K562 (cell line): Measurements from ENCODE around the gene SSR4. TPM values are rescaled to one million over a fixed set of nuclear protein-coding genes. Genes with fewer than 3 reads are reported as not detected.
A peak's percentile ranks its signal among the peaks of the same experiment; 100 is the strongest.

Source experiments
- ATAC-seq: fragments of 200-7000 bp; cut with Tn5 transposase; 3 replicates; pipeline ENCODE4 v1.9.1; 2020; ENCODE audit warnings: moderate library complexity
- BruUV-seq: library from RNA; stranded (reverse); fragments of 400-500 nt; replicated peaks from 2 replicates; lab custom pipeline; 2021; lab: Mats Ljungman, UMichigan
- CTCF ChIA-PET: fragments of 300-600 bp; formaldehyde crosslinking; extraction: SDS; loops from one replicate; lab custom pipeline; 2021; ENCODE audit warnings: low intra/inter-chr PET ratio; lab: Yijun Ruan, JAX
- POLR2A ChIA-PET: fragments of 300-600, 350-650 bp; sonication (Branson Sonifier 250); formaldehyde crosslinking; extraction: SDS; loops from one replicate; lab custom pipeline; 2021; ENCODE audit warnings: antibody characterized with exemption, inconsistent platforms; lab: Yijun Ruan, JAX
- DNase-seq, 4 experiments: peaks; one replicate each; pipeline versions ENCODE4 v3.0.0 to v3.0.0-alpha.2; 2011 to 2018; ENCODE audit warnings: low spot score in 3 of 4, mixed read lengths in 3 of 4; ENCODE audit errors: extremely low read depth in 1 of 4
- FAIRE-seq: peaks from 2 replicates; lab custom pipeline; 2011; peaks lifted over from hg19 to GRCh38; lab: Jason Lieb, UNC
- H2AFZ ChIP-seq: 2 replicates; pipeline ENCODE4 v1.6.0; 2011; ENCODE audit warnings: low read depth, low read length, control low read depth, inconsistent platforms
- H3K27ac ChIP-seq: fragments of 200-600 bp; 3 replicates; pipeline ENCODE4 v1.8.0; 2011; ENCODE audit warnings: low read depth, mild to moderate bottlenecking, control low read depth, inconsistent platforms, low read length, moderate library complexity, mixed read lengths; ENCODE audit errors: extremely low read depth
- H3K27me3 ChIP-seq, 2 experiments: fragments of 300-600 bp in 1 of 2; 2 replicates in 1 of 2; 3 replicates in 1 of 2; pipeline versions ENCODE4 v1.6.0 to v1.8.0; 2011; ENCODE audit warnings: inconsistent platforms in 2 of 2, low read length in 2 of 2, mild to moderate bottlenecking in 1 of 2, mixed read lengths in 1 of 2, moderate library complexity in 1 of 2; ENCODE audit not compliant: control insufficient read depth in 2 of 2, insufficient read depth in 2 of 2
- H3K36me3 ChIP-seq: fragments of 300-600 bp; 3 replicates; pipeline ENCODE4 v1.8.0; 2011; ENCODE audit warnings: mild to moderate bottlenecking, low read length, inconsistent platforms; ENCODE audit not compliant: control insufficient read depth, insufficient read depth
- H3K4me1 ChIP-seq, 2 experiments: fragments of 200-600 bp in 1 of 2; replicated peaks in 1 of 2; 2 replicates in 1 of 2; 3 replicates in 1 of 2; pipeline versions ENCODE4 v1.5.1 to v1.8.0; 2011; ENCODE audit warnings: inconsistent platforms in 2 of 2, low read length in 2 of 2, mild to moderate bottlenecking in 1 of 2, mixed read lengths in 1 of 2, moderate library complexity in 1 of 2; ENCODE audit not compliant: control insufficient read depth in 2 of 2, insufficient read depth in 2 of 2
- H3K4me2 ChIP-seq: 2 replicates; pipeline ENCODE4 v1.6.1; 2011; ENCODE audit warnings: low read length, control low read depth, inconsistent platforms, mixed read lengths; ENCODE audit not compliant: insufficient read depth
- H3K4me3 ChIP-seq: fragments of 200-600 bp; sonication (generic), shearing (Covaris generic); 2 replicates; pipeline ENCODE4 v1.5.1; 2016; ENCODE audit warnings: control low read depth, inconsistent platforms
- H3K79me2 ChIP-seq: fragments of 200-600 bp; 3 replicates; pipeline ENCODE4 v1.8.0; 2011; ENCODE audit warnings: low read length, inconsistent platforms; ENCODE audit not compliant: control insufficient read depth, insufficient read depth
- H3K9ac ChIP-seq, 2 experiments: 2 replicates each; pipeline versions ENCODE4 v1.6.0 to v1.6.1; 2011; ENCODE audit warnings: low read depth in 2 of 2, low read length in 2 of 2, control low read depth in 1 of 2, inconsistent platforms in 1 of 2, mild to moderate bottlenecking in 1 of 2, mixed read lengths in 1 of 2; ENCODE audit not compliant: insufficient read depth in 1 of 2
- H3K9me1 ChIP-seq: one replicate; pipeline ENCODE4 v1.6.0; 2011; ENCODE audit warnings: inconsistent platforms, mild to moderate bottlenecking, low read length, moderate library complexity; ENCODE audit not compliant: control insufficient read depth, insufficient read depth
- H3K9me3 ChIP-seq: replicated peaks from 2 replicates; pipeline ENCODE4 v1.5.1; 2011; ENCODE audit warnings: low read depth, low read length, inconsistent platforms; ENCODE audit not compliant: control insufficient read depth, insufficient read depth
- H4K20me1 ChIP-seq: replicated peaks from 2 replicates; pipeline ENCODE4 v1.6.1; 2011; ENCODE audit warnings: low read length, inconsistent platforms, mixed read lengths; ENCODE audit not compliant: control insufficient read depth, insufficient read depth
- ARID3A ChIP-seq: IDR thresholded peaks from 2 replicates; pipeline ENCODE4 v1.6.1; 2012; ENCODE audit warnings: low read depth, low read length, improper control_type of control experiment, borderline replicate concordance
- CHD1 ChIP-seq: fragments of 200-600 bp; sonication (generic); IDR thresholded peaks from one replicate; pipeline ENCODE4 v1.6.1; 2012; ENCODE audit warnings: mild to moderate bottlenecking, moderate library complexity, low read length, inconsistent platforms
- ETV6 ChIP-seq, 3 experiments: fragments of 150-350 bp in 1 of 3; sonication (generic) in 1 of 3; formaldehyde crosslinking in 1 of 3; IDR thresholded peaks; 2 replicates each; pipeline versions ENCODE4 v1.6.1 to v1.8.0; 2014 to 2022; ENCODE audit warnings: borderline replicate concordance in 2 of 3, low read depth in 2 of 3, antibody characterized with exemption in 1 of 3, low read length in 1 of 3, mild to moderate bottlenecking in 1 of 3, missing genetic modification reagents in 1 of 3
- HNRNPL ChIP-seq: fragments of 200-400 bp; formaldehyde crosslinking; IDR thresholded peaks from 2 replicates; pipeline ENCODE4 v1.6.1; 2017; ENCODE audit warnings: low read depth, mild to moderate bottlenecking, low read length
- THRB ChIP-seq: fragments of 450-650 bp; formaldehyde crosslinking; conservative IDR thresholded peaks from 2 replicates; pipeline ENCODE4 v1.4.0; 2022; ENCODE audit warnings: mild to moderate bottlenecking, missing genetic modification characterization
- WGBS: fragments of 100-300 bp; shearing (Covaris generic); methylation state at CpG from one replicate; pipeline ENCODE4 v1.1.6; 2016; ENCODE audit warnings: low coverage, mixed read lengths; ENCODE audit not compliant: insufficient coverage; ENCODE audit errors: missing lambda C conversion rate; 5-methylcytosine and 5-hydroxymethylcytosine counted together
- in situ Hi-C: fragments of 300-500 bp; cut with MboI; formaldehyde crosslinking; loops from 4 replicates; pipeline ENCODE4 v1.15.0; 2018; ENCODE audit warnings: inconsistent platforms, mixed read lengths
- intact Hi-C: fragments of 100-400 bp; cut with micrococcal nuclease; formaldehyde crosslinking; loops from 2 replicates; pipeline ENCODE4 v1.14.2; 2022
- polyA plus RNA-seq, 8 experiments: library from polyadenylated mRNA; depleted of rRNA in 4 of 8; stranded (reverse) in 5 of 8; unstranded in 3 of 8; fragments of >200 nt; fragmentation: Nextera tagmentation in 2 of 8; fragmentation: Illumina TruSeq in 1 of 8; extraction: Ambion mirVana in 2 of 8; extraction: Trizol in 1 of 8; gene quantifications; 2 replicates each; pipeline versions ENCODE4 v1.2.1 to v1.2.3, GENCODE V29; 2011 to 2014; ENCODE audit warnings: inconsistent platforms in 1 of 8, missing spikeins in 1 of 8
- total RNA-seq, 7 experiments: library from RNA; depleted of rRNA in 6 of 7; stranded (reverse); fragments of >200 nt in 6 of 7; fragmentation: Illumina TruSeq in 2 of 7; extraction: Trizol in 2 of 7; gene quantifications; 2 replicates each; pipeline versions ENCODE4 v1.2.1 to v1.2.3, GENCODE V29; 2011 to 2021; ENCODE audit warnings: low replicate concordance in 1 of 7

SSR4 gene
- total and polyA plus RNA-seq, 9 of the 15 experiments (the other 6 are each of a cell fraction or from before 2014, with no cell fraction given) = 146 to 492 (median 272) TPM

GRCh38 chrX:153773741-153774575 lies 20.5 kb upstream of the SSR4 start:
- no peak for DNase-seq
- in situ Hi-C loops = no loop called here

More at GRCh38 chrX:153773741-153774575, 20.5 kb upstream of the SSR4 start:
- no peak overlapping the region for H3K9ac ChIP-seq
- intact Hi-C loops = no loop called here
- no peaks in the 10 kb centered on the region for H4K20me1 ChIP-seq
- no peaks in the 10 kb centered on the region for H3K27me3 ChIP-seq
- no peak for TF ChIP-seq CHD1
- peak; percentile 51; the same call in 1 of the 2 replicates for TF ChIP-seq HNRNPL
- TF ChIP-seq ARID3A = no peak
- no peak for TF ChIP-seq ETV6 (IDR thresholded peaks at IDR 0.05; ENCODE audit: borderline replicate concordance in 1 of 2, low read depth in 2 of 2, low read length in 1 of 2)
- no peak for TF ChIP-seq ETV6 (CRISPR knock-in tag; IDR thresholded peaks at IDR 0.05; ENCODE audit: borderline replicate concordance)
- TF ChIP-seq THRB (CRISPR knock-in tag) = no peak
- no peak overlapping the region for H3K27ac ChIP-seq
- CTCF ChIA-PET = no interaction called here
- no peaks in the 10 kb centered on the region for H3K79me2 ChIP-seq
- no peaks in the 10 kb centered on the region for H3K9me3 ChIP-seq
- no peak for ATAC-seq
- no peak overlapping the region for H3K4me3 ChIP-seq
- H3K9me1 ChIP-seq = peaks cover 4% of the 10 kb centered on the region
- BruUV-seq = no TSS peak
- peaks cover 8 to 89% of the 10 kb centered on the region in 2 experiments; a peak in 4 of 5 replicates for H3K4me1 ChIP-seq
- FAIRE-seq = no peak
- POLR2A ChIA-PET = no interaction called here
- no peak overlapping the region for H2AFZ ChIP-seq
- H3K36me3 ChIP-seq = no peaks in the 10 kb centered on the region
- WGBS = 93% methylated on average over 16 of the region's 48 CpGs
- no peak overlapping the region for H3K4me2 ChIP-seq
